K562 (cell line): ENCODE measurements around the gene SYMPK. TPM values are rescaled to one million over a fixed set of nuclear protein-coding genes. Genes with fewer than 3 reads are reported as not detected.

Source experiments
- ATAC-seq: fragments of 200-7000 bp; cut with Tn5 transposase; 3 replicates; pipeline ENCODE4 v1.9.1; 2020; ENCODE audit warnings: moderate library complexity
- BruUV-seq: library from RNA; stranded (reverse); fragments of 400-500 nt; replicated peaks from 2 replicates; lab custom pipeline; 2021; lab: Mats Ljungman, UMichigan
- CTCF ChIA-PET: fragments of 300-600 bp; formaldehyde crosslinking; extraction: SDS; loops from one replicate; lab custom pipeline; 2021; ENCODE audit warnings: low intra/inter-chr PET ratio; lab: Yijun Ruan, JAX
- POLR2A ChIA-PET: fragments of 300-600, 350-650 bp; sonication (Branson Sonifier 250); formaldehyde crosslinking; extraction: SDS; loops from one replicate; lab custom pipeline; 2021; ENCODE audit warnings: antibody characterized with exemption, inconsistent platforms; lab: Yijun Ruan, JAX
- DNase-seq, 4 experiments: peaks; one replicate each; pipeline versions ENCODE4 v3.0.0 to v3.0.0-alpha.2; 2011 to 2018; ENCODE audit warnings: low spot score in 3 of 4, mixed read lengths in 3 of 4; ENCODE audit errors: extremely low read depth in 1 of 4
- FAIRE-seq: peaks from 2 replicates; lab custom pipeline; 2011; peaks lifted over from hg19 to GRCh38; lab: Jason Lieb, UNC
- H2AFZ ChIP-seq: 2 replicates; pipeline ENCODE4 v1.6.0; 2011; ENCODE audit warnings: low read depth, low read length, control low read depth, inconsistent platforms
- H3K27ac ChIP-seq: fragments of 200-600 bp; 3 replicates; pipeline ENCODE4 v1.8.0; 2011; ENCODE audit warnings: low read depth, mild to moderate bottlenecking, control low read depth, inconsistent platforms, low read length, moderate library complexity, mixed read lengths; ENCODE audit errors: extremely low read depth
- H3K27me3 ChIP-seq, 2 experiments: fragments of 300-600 bp in 1 of 2; 2 replicates in 1 of 2; 3 replicates in 1 of 2; pipeline versions ENCODE4 v1.6.0 to v1.8.0; 2011; ENCODE audit warnings: inconsistent platforms in 2 of 2, low read length in 2 of 2, mild to moderate bottlenecking in 1 of 2, mixed read lengths in 1 of 2, moderate library complexity in 1 of 2; ENCODE audit not compliant: control insufficient read depth in 2 of 2, insufficient read depth in 2 of 2
- H3K36me3 ChIP-seq: fragments of 300-600 bp; 3 replicates; pipeline ENCODE4 v1.8.0; 2011; ENCODE audit warnings: mild to moderate bottlenecking, low read length, inconsistent platforms; ENCODE audit not compliant: control insufficient read depth, insufficient read depth
- H3K4me1 ChIP-seq, 2 experiments: fragments of 200-600 bp in 1 of 2; replicated peaks in 1 of 2; 2 replicates in 1 of 2; 3 replicates in 1 of 2; pipeline versions ENCODE4 v1.5.1 to v1.8.0; 2011; ENCODE audit warnings: inconsistent platforms in 2 of 2, low read length in 2 of 2, mild to moderate bottlenecking in 1 of 2, mixed read lengths in 1 of 2, moderate library complexity in 1 of 2; ENCODE audit not compliant: control insufficient read depth in 2 of 2, insufficient read depth in 2 of 2
- H3K4me2 ChIP-seq: 2 replicates; pipeline ENCODE4 v1.6.1; 2011; ENCODE audit warnings: low read length, control low read depth, inconsistent platforms, mixed read lengths; ENCODE audit not compliant: insufficient read depth
- H3K4me3 ChIP-seq: fragments of 200-600 bp; sonication (generic), shearing (Covaris generic); 2 replicates; pipeline ENCODE4 v1.5.1; 2016; ENCODE audit warnings: control low read depth, inconsistent platforms
- H3K79me2 ChIP-seq: fragments of 200-600 bp; 3 replicates; pipeline ENCODE4 v1.8.0; 2011; ENCODE audit warnings: low read length, inconsistent platforms; ENCODE audit not compliant: control insufficient read depth, insufficient read depth
- H3K9ac ChIP-seq, 2 experiments: 2 replicates each; pipeline versions ENCODE4 v1.6.0 to v1.6.1; 2011; ENCODE audit warnings: low read depth in 2 of 2, low read length in 2 of 2, control low read depth in 1 of 2, inconsistent platforms in 1 of 2, mild to moderate bottlenecking in 1 of 2, mixed read lengths in 1 of 2; ENCODE audit not compliant: insufficient read depth in 1 of 2
- H3K9me1 ChIP-seq: one replicate; pipeline ENCODE4 v1.6.0; 2011; ENCODE audit warnings: inconsistent platforms, mild to moderate bottlenecking, low read length, moderate library complexity; ENCODE audit not compliant: control insufficient read depth, insufficient read depth
- H3K9me3 ChIP-seq: replicated peaks from 2 replicates; pipeline ENCODE4 v1.5.1; 2011; ENCODE audit warnings: low read depth, low read length, inconsistent platforms; ENCODE audit not compliant: control insufficient read depth, insufficient read depth
- H4K20me1 ChIP-seq: replicated peaks from 2 replicates; pipeline ENCODE4 v1.6.1; 2011; ENCODE audit warnings: low read length, inconsistent platforms, mixed read lengths; ENCODE audit not compliant: control insufficient read depth, insufficient read depth
- ADNP ChIP-seq: fragments of 200-800 bp; sonication (Bioruptor generic); IDR thresholded peaks from 2 replicates; pipeline ENCODE4 v1.6.1; 2016; ENCODE audit warnings: missing genetic modification characterization, missing compliant biosample characterization
- CBX2 ChIP-seq: fragments of 200-600 bp; sonication (generic); IDR thresholded peaks from one replicate; pipeline ENCODE4 v1.6.1; 2012; ENCODE audit warnings: mild to moderate bottlenecking, low read length, inconsistent platforms; ENCODE audit not compliant: insufficient read depth, poor library complexity, severe bottlenecking
- KLF13 ChIP-seq: fragments of 450-650 bp; IDR thresholded peaks from 2 replicates; pipeline ENCODE4 v1.6.1; 2016; ENCODE audit warnings: missing genetic modification characterization, low read depth, mild to moderate bottlenecking, missing compliant biosample characterization, moderate library complexity, borderline replicate concordance
- PHB2 ChIP-seq: fragments of 450-650 bp; IDR thresholded peaks from 2 replicates; pipeline ENCODE4 v1.6.1; 2017; ENCODE audit warnings: low read depth
- PRMT5 ChIP-seq: sonication (generic); formaldehyde crosslinking; IDR thresholded peaks from 2 replicates; pipeline ENCODE4 v1.5.0; 2020; ENCODE audit warnings: missing genetic modification reagents
- SIN3A ChIP-seq, 2 experiments: fragments of 150-350 bp in 1 of 2; IDR thresholded peaks; 2 replicates each; pipeline ENCODE4 v1.6.1; 2011 to 2016; ENCODE audit warnings: borderline replicate concordance in 2 of 2, low read depth in 2 of 2, low read length in 2 of 2, mild to moderate bottlenecking in 2 of 2, moderate library complexity in 2 of 2; ENCODE audit not compliant: control insufficient read depth in 1 of 2
- STAT5B ChIP-seq: fragments of 250-450 bp; sonication (Bioruptor Pico); IDR thresholded peaks from 2 replicates; pipeline ENCODE4 v1.8.0; 2021; ENCODE audit warnings: mild to moderate bottlenecking, inconsistent platforms
- ZNF143 ChIP-seq: sonication (generic); formaldehyde crosslinking; IDR thresholded peaks from 2 replicates; pipeline ENCODE4 v1.9.0; 2022; ENCODE audit warnings: mild to moderate bottlenecking, missing genetic modification reagents
- WGBS: fragments of 100-300 bp; shearing (Covaris generic); methylation state at CpG from one replicate; pipeline ENCODE4 v1.1.6; 2016; ENCODE audit warnings: low coverage, mixed read lengths; ENCODE audit not compliant: insufficient coverage; ENCODE audit errors: missing lambda C conversion rate; 5-methylcytosine and 5-hydroxymethylcytosine counted together
- in situ Hi-C: fragments of 300-500 bp; cut with MboI; formaldehyde crosslinking; loops from 4 replicates; pipeline ENCODE4 v1.15.0; 2018; ENCODE audit warnings: inconsistent platforms, mixed read lengths
- intact Hi-C: fragments of 100-400 bp; cut with micrococcal nuclease; formaldehyde crosslinking; loops from 2 replicates; pipeline ENCODE4 v1.14.2; 2022
- polyA plus RNA-seq, 8 experiments: library from polyadenylated mRNA; depleted of rRNA in 4 of 8; stranded (reverse) in 5 of 8; unstranded in 3 of 8; fragments of >200 nt; fragmentation: Nextera tagmentation in 2 of 8; fragmentation: Illumina TruSeq in 1 of 8; extraction: Ambion mirVana in 2 of 8; extraction: Trizol in 1 of 8; gene quantifications; 2 replicates each; pipeline versions ENCODE4 v1.2.1 to v1.2.3, GENCODE V29; 2011 to 2014; ENCODE audit warnings: inconsistent platforms in 1 of 8, missing spikeins in 1 of 8
- total RNA-seq, 7 experiments: library from RNA; depleted of rRNA in 6 of 7; stranded (reverse); fragments of >200 nt in 6 of 7; fragmentation: Illumina TruSeq in 2 of 7; extraction: Trizol in 2 of 7; gene quantifications; 2 replicates each; pipeline versions ENCODE4 v1.2.1 to v1.2.3, GENCODE V29; 2011 to 2021; ENCODE audit warnings: low replicate concordance in 1 of 7
- TF ChIP-seq, protein P1 (sequence below), 2 experiments: fragments of 250-450 bp in 1 of 2; fragments of 450-650 bp in 1 of 2; sonication (Bioruptor Pico) in 1 of 2; IDR thresholded peaks; 2 replicates each; pipeline versions ENCODE4 v1.6.1 to v1.8.0; 2016 to 2021; ENCODE audit warnings: mild to moderate bottlenecking in 2 of 2, moderate library complexity in 2 of 2, missing compliant biosample characterization in 1 of 2, missing genetic modification characterization in 1 of 2
- TF ChIP-seq, protein P2 (sequence below): fragments of 450-650 bp; IDR thresholded peaks from 2 replicates; pipeline ENCODE4 v1.6.1; 2016
- TF ChIP-seq, protein P3 (sequence below): sonication (generic); formaldehyde crosslinking; IDR thresholded peaks from 2 replicates; pipeline ENCODE4 v1.8.1; 2022; ENCODE audit warnings: missing genetic modification reagents

Gene SYMPK
- total and polyA plus RNA-seq, 9 of the 15 experiments (the other 6 are each of a cell fraction or from before 2014, with no cell fraction given), result 0.73 to 95.5 (median 58.4) TPM

- TF ChIP-seq KLF13 (tag), result 0 out of 2 replicates have a peak, but pooled peaks have one; percentile 75
- no peak for TF ChIP-seq PRMT5 (CRISPR knock-in tag)
- peak; percentile 98 for TF ChIP-seq ZNF143 (CRISPR knock-in tag)
- TF ChIP-seq, protein P1, sequence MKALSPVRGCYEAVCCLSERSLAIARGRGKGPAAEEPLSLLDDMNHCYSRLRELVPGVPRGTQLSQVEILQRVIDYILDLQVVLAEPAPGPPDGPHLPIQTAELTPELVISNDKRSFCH (CRISPR knock-in tag; IDR thresholded peaks at IDR 0.05), result no peak
- TF ChIP-seq, protein P1 (tag; IDR thresholded peaks at IDR 0.05), result no peak
- TF ChIP-seq CBX2, result no peak
- TF ChIP-seq PHB2, result no peak
These were observed at the start of gene SYMPK (continued) for GRCh38 chr19:45862564-45863334.

GRCh38 chr19:45911291-45911690 is 48.3 kb upstream of the SYMPK start:
- 12% methylated on average over 7 of the region's 8 CpGs for WGBS
- no peak for FAIRE-seq
- H3K27ac ChIP-seq, result no peak overlapping the region
- peaks cover 0 to 9% of the 10 kb centered on the region in 2 experiments; a peak in 2 of 5 replicates for H3K4me1 ChIP-seq
- intact Hi-C loops (loop anchor here (5.0 kb wide), 1 partner anchor 111 kb away; the partner anchor contains the start of gene PGLYRP1), in situ Hi-C loops (loop anchor here (10.0 kb wide), 1 partner anchor 354 kb away; no protein-coding TSS in a partner anchor)
- no peak overlapping the region for H3K4me2 ChIP-seq
- H3K4me3 ChIP-seq, result no peak overlapping the region
- no peak for ATAC-seq
- no peaks in the 10 kb centered on the region for H3K9me3 ChIP-seq
- ChIA-PET CTCF (no interaction called here), POLR2A (interaction anchor here (1.0 kb wide), 1 partner anchor 8 kb away, joined by 3 read pairs; no protein-coding TSS in a partner anchor)
- no peaks in the 10 kb centered on the region for H3K36me3 ChIP-seq
- H4K20me1 ChIP-seq, result no peaks in the 10 kb centered on the region
- DNase-seq, result no peak
- no peak overlapping the region for H3K9ac ChIP-seq
- no peak for TF ChIP-seq STAT5B
- TF ChIP-seq, protein P2, sequence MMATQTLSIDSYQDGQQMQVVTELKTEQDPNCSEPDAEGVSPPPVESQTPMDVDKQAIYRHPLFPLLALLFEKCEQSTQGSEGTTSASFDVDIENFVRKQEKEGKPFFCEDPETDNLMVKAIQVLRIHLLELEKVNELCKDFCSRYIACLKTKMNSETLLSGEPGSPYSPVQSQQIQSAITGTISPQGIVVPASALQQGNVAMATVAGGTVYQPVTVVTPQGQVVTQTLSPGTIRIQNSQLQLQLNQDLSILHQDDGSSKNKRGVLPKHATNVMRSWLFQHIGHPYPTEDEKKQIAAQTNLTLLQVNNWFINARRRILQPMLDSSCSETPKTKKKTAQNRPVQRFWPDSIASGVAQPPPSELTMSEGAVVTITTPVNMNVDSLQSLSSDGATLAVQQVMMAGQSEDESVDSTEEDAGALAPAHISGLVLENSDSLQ, result no peak
- no peak for TF ChIP-seq ADNP (tag)
- TF ChIP-seq, protein P3, sequence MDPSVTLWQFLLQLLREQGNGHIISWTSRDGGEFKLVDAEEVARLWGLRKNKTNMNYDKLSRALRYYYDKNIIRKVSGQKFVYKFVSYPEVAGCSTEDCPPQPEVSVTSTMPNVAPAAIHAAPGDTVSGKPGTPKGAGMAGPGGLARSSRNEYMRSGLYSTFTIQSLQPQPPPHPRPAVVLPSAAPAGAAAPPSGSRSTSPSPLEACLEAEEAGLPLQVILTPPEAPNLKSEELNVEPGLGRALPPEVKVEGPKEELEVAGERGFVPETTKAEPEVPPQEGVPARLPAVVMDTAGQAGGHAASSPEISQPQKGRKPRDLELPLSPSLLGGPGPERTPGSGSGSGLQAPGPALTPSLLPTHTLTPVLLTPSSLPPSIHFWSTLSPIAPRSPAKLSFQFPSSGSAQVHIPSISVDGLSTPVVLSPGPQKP (CRISPR knock-in tag), result no peak
- TF ChIP-seq SIN3A (IDR thresholded peaks at IDR 0.05; ENCODE audit: borderline replicate concordance in 2 of 2, control insufficient read depth in 1 of 2, low read depth in 2 of 2, low read length in 2 of 2), result no peak
- no peaks in the 10 kb centered on the region for H3K79me2 ChIP-seq
- H2AFZ ChIP-seq, result no peak overlapping the region
- H3K9me1 ChIP-seq, result no peaks in the 10 kb centered on the region
- BruUV-seq, result no TSS peak
- peaks cover 6 to 16% of the 10 kb centered on the region in 2 experiments; a peak in 3 of 5 replicates for H3K27me3 ChIP-seq
